Liver (tissue), 9 donors: ENCODE data around the gene LGALS4. TPM values are rescaled to one million over a fixed set of nuclear protein-coding genes. Genes with fewer than 3 reads are reported as not detected.
A peak's percentile ranks its signal among the peaks of the same experiment; 100 is the strongest.

Experiments used
- DNase-seq: peaks from one replicate; pipeline ENCODE4 v3.0.0-alpha.2; 2017; ENCODE audit warnings: low spot score
- H3K27ac ChIP-seq, 2 donors: one replicate each; pipeline ENCODE4 v1.7.0; 2013; ENCODE audit warnings: inconsistent platforms in 2 of 2, low read length in 2 of 2, control low read depth in 1 of 2, low read depth in 1 of 2, mild to moderate bottlenecking in 1 of 2
- H3K27me3 ChIP-seq, 4 donors: one replicate each; pipeline versions ENCODE4 v1.6.1 to v1.7.0; 2013; ENCODE audit warnings: low read length in 3 of 4, inconsistent platforms in 1 of 4, mild to moderate bottlenecking in 1 of 4, moderate library complexity in 1 of 4; ENCODE audit not compliant: control insufficient read depth in 4 of 4, insufficient read depth in 4 of 4
- H3K36me3 ChIP-seq, 4 donors: one replicate each; pipeline versions ENCODE4 v1.6.1 to v1.7.0; 2013; ENCODE audit warnings: low read length in 3 of 4, mild to moderate bottlenecking in 3 of 4, low read depth in 1 of 4, moderate library complexity in 1 of 4; ENCODE audit not compliant: control insufficient read depth in 4 of 4, insufficient read depth in 3 of 4
- H3K4me1 ChIP-seq, 4 donors: one replicate each; pipeline versions ENCODE4 v1.6.1 to v1.7.0; 2013; ENCODE audit warnings: low read length in 3 of 4, mild to moderate bottlenecking in 3 of 4, moderate library complexity in 1 of 4; ENCODE audit not compliant: control insufficient read depth in 4 of 4, insufficient read depth in 4 of 4
- H3K4me3 ChIP-seq, 3 donors: one replicate each; pipeline versions ENCODE4 v1.6.1 to v1.7.0; 2013; ENCODE audit warnings: low read length in 3 of 3, control low read depth in 1 of 3, low read depth in 1 of 3, mild to moderate bottlenecking in 1 of 3
- H3K9ac ChIP-seq, 2 donors: one replicate each; pipeline ENCODE4 v1.7.0; 2013; ENCODE audit warnings: low read length in 2 of 2, mild to moderate bottlenecking in 2 of 2, moderate library complexity in 2 of 2, control low read depth in 1 of 2, low read depth in 1 of 2
- H3K9me3 ChIP-seq, 4 donors: one replicate each; pipeline versions ENCODE4 v1.6.1 to v1.7.0; 2013; ENCODE audit warnings: low read length in 3 of 4; ENCODE audit not compliant: control insufficient read depth in 4 of 4
- EGR1 ChIP-seq, 2 donors: IDR thresholded peaks; 2 replicates each; pipeline ENCODE4 v1.6.1; 2016 to 2018; ENCODE audit warnings: antibody characterized with exemption in 2 of 2, low read depth in 2 of 2
- FOXA1 ChIP-seq: IDR thresholded peaks from 2 replicates; pipeline ENCODE4 v1.6.1; 2016; ENCODE audit warnings: antibody characterized with exemption
- FOXA2 ChIP-seq: IDR thresholded peaks from 2 replicates; pipeline ENCODE4 v1.6.1; 2016; ENCODE audit warnings: antibody characterized with exemption
- GABPA ChIP-seq, 2 donors: IDR thresholded peaks in 1 of 2; conservative IDR thresholded peaks in 1 of 2; 2 replicates each; pipeline ENCODE4 v1.6.1; 2016; ENCODE audit warnings: antibody characterized with exemption in 2 of 2, mild to moderate bottlenecking in 1 of 2, moderate library complexity in 1 of 2
- HNF4A ChIP-seq, 2 donors: conservative IDR thresholded peaks; 2 replicates each; pipeline ENCODE4 v1.6.1; 2016; ENCODE audit warnings: antibody characterized with exemption in 2 of 2, mild to moderate bottlenecking in 2 of 2
- HNF4G ChIP-seq: IDR thresholded peaks from 2 replicates; pipeline ENCODE4 v1.6.1; 2016; ENCODE audit warnings: antibody characterized with exemption
- JUND ChIP-seq, 2 donors: IDR thresholded peaks; 2 replicates each; pipeline ENCODE4 v1.6.1; 2016; ENCODE audit warnings: antibody characterized with exemption in 2 of 2
- NR2F2 ChIP-seq: IDR thresholded peaks from 2 replicates; pipeline ENCODE4 v1.6.1; 2016; ENCODE audit warnings: antibody characterized with exemption
- RAD21 ChIP-seq, 2 donors: IDR thresholded peaks; 2 replicates each; pipeline ENCODE4 v1.6.1; 2016; ENCODE audit warnings: antibody characterized with exemption in 2 of 2, mild to moderate bottlenecking in 2 of 2
- RXRA ChIP-seq, 2 donors: IDR thresholded peaks; 2 replicates each; pipeline ENCODE4 v1.6.1; 2017 to 2018; ENCODE audit warnings: antibody characterized with exemption in 2 of 2, mild to moderate bottlenecking in 1 of 2
- SP1 ChIP-seq: IDR thresholded peaks from 2 replicates; pipeline ENCODE4 v1.6.1; 2018; ENCODE audit warnings: antibody characterized with exemption, mild to moderate bottlenecking
- TAF1 ChIP-seq: conservative IDR thresholded peaks from 2 replicates; pipeline ENCODE4 v1.6.1; 2016; ENCODE audit warnings: antibody characterized with exemption, mild to moderate bottlenecking
- YY1 ChIP-seq: IDR thresholded peaks from 2 replicates; pipeline ENCODE4 v1.6.1; 2016; ENCODE audit warnings: antibody characterized with exemption, mild to moderate bottlenecking
- whole genome bisulfite sequencing: extraction: QIAGEN DNeasy Blood & Tissue Kit; methylation state at CpG from one replicate; pipeline ENCODE4 v1.1.7; 2013; 5-methylcytosine and 5-hydroxymethylcytosine counted together
- polyA plus RNA-seq, 2 donors: library from polyadenylated mRNA; stranded (reverse) in 1 of 2; unstranded in 1 of 2; fragments of 200-250 nt in 1 of 2; fragments of >200 nt in 1 of 2; fragmentation: Nextera tagmentation in 1 of 2; extraction: Ambion mirVana in 1 of 2; gene quantifications; one replicate each; pipeline versions ENCODE4 v1.2.1 to v1.2.3, GENCODE V29; 2013 to 2015
- total RNA-seq, 2 donors: library from RNA; depleted of rRNA; stranded (reverse); fragments of >200 nt; gene quantifications; one replicate each; pipeline ENCODE4 v1.2.3, GENCODE V29; 2014
- TF ChIP-seq, protein P1 (sequence below): IDR thresholded peaks from 2 replicates; pipeline ENCODE4 v1.6.1; 2016; ENCODE audit warnings: antibody characterized with exemption
- TF ChIP-seq, protein P2 (sequence below): IDR thresholded peaks from 2 replicates; pipeline ENCODE4 v1.6.1; 2016; ENCODE audit warnings: antibody characterized with exemption
- TF ChIP-seq, protein P3 (sequence below): IDR thresholded peaks from 2 replicates; pipeline ENCODE4 v1.6.1; 2016; ENCODE audit warnings: antibody characterized with exemption
- TF ChIP-seq, protein P4 (sequence below): fragments of 150-350 bp; IDR thresholded peaks from 2 replicates; pipeline ENCODE4 v1.5.1; 2017; ENCODE audit warnings: improper control_type of control experiment, low read depth, low read length; ENCODE audit not compliant: missing input control
- TF ChIP-seq, protein P5 (sequence below): IDR thresholded peaks from 2 replicates; pipeline ENCODE4 v1.6.1; 2016; ENCODE audit warnings: antibody characterized with exemption, mild to moderate bottlenecking
- donor health status: healthy.
- donor health status: healthy.
- donor health status: healthy.
- donor health status: healthy.
- donor health status: healthy.

The LGALS4 gene
- total and polyA plus RNA-seq, 4 donors, result 0.42 to 40.6 (median 12.1) TPM

DNA sequence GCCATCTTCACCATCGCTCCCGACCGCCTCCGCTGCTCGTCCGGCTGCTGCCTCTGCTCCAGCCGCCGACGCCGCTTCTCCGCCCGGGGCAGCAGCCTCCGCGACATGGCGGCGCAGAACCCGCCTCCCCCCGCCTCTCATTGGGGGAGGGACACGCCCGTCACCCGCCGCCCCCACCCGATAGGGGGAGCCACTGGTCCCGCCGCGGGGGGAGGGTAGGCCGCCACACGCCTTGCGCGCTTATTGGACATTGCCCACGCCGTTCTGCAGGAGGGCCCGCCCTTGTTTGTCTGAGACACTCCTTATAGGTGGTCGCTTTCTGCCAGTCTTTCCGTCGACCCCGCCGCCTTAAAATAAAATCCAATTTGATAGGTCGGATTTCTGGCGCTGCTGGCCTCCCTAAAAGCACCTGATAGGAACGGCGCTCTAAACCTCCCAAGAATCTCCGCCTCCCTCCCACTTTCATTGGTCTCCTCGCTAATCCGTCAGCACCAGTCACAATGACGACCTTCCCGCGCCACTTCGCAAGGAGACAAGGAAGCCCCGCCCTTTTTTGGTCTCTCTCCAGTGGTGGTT is 37.2 kb upstream of the LGALS4 start, which contains the start of gene HNRNPL:
HNRNPL (minus strand) TSS at position 127 of the 576 bp plus-strand sequence; CDS start at position 107, 20 bp downstream.
- DNase-seq, result peak; percentile 99
- Histone ChIP-seq H3K9ac (peak within 1 kb of the TSS; percentile 84 to 100), H3K36me3 (peaks cover 8 to 21% (median 20%) of the 10 kb centered on the region in 4 donors), H3K4me3 (peak within 1 kb of the TSS; percentile 74 to 94 (median 93)), H3K4me1 (peaks cover 5 to 45% (median 33%) of the 10 kb centered on the region in 4 donors), H3K27me3 (no peaks in the 10 kb centered on the region), H3K27ac (peak within 1 kb of the TSS; percentile 100), H3K9me3 (no peaks in the 10 kb centered on the region)
- under 1% methylated on average over 50 of the region's 50 CpGs for WGBS
- TF ChIP-seq YY1, result no peak
- TF ChIP-seq, protein P1, sequence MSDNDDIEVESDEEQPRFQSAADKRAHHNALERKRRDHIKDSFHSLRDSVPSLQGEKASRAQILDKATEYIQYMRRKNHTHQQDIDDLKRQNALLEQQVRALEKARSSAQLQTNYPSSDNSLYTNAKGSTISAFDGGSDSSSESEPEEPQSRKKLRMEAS, result no peak
- TF ChIP-seq, protein P2, sequence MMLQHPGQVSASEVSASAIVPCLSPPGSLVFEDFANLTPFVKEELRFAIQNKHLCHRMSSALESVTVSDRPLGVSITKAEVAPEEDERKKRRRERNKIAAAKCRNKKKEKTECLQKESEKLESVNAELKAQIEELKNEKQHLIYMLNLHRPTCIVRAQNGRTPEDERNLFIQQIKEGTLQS, result no peak
- peak in 1 of 2 donors; percentile 41 for TF ChIP-seq RXRA (IDR thresholded peaks at IDR 0.05)
- peak in 1 of 2 donors; percentile 36 for TF ChIP-seq HNF4A (conservative IDR thresholded peaks at IDR 0.05)
- peak in 1 of 2 donors; percentile 86 for TF ChIP-seq GABPA (IDR thresholded peaks at IDR 0.05 in 1 of 2, conservative IDR thresholded peaks at IDR 0.05 in 1 of 2)
- TF ChIP-seq EGR1 (IDR thresholded peaks at IDR 0.05; ENCODE audit: low read depth in 2 of 2), result no peak
- TF ChIP-seq RAD21 (IDR thresholded peaks at IDR 0.05), result no peak
- no peak for TF ChIP-seq HNF4G
- TF ChIP-seq NR2F2, result no peak
- TF ChIP-seq, protein P3, sequence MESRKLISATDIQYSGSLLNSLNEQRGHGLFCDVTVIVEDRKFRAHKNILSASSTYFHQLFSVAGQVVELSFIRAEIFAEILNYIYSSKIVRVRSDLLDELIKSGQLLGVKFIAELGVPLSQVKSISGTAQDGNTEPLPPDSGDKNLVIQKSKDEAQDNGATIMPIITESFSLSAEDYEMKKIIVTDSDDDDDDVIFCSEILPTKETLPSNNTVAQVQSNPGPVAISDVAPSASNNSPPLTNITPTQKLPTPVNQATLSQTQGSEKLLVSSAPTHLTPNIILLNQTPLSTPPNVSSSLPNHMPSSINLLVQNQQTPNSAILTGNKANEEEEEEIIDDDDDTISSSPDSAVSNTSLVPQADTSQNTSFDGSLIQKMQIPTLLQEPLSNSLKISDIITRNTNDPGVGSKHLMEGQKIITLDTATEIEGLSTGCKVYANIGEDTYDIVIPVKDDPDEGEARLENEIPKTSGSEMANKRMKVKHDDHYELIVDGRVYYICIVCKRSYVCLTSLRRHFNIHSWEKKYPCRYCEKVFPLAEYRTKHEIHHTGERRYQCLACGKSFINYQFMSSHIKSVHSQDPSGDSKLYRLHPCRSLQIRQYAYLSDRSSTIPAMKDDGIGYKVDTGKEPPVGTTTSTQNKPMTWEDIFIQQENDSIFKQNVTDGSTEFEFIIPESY, result no peak
- peak; percentile 11 to 14 for TF ChIP-seq JUND (IDR thresholded peaks at IDR 0.05)
- TF ChIP-seq TAF1, result peak; percentile 28
- TF ChIP-seq, protein P4, sequence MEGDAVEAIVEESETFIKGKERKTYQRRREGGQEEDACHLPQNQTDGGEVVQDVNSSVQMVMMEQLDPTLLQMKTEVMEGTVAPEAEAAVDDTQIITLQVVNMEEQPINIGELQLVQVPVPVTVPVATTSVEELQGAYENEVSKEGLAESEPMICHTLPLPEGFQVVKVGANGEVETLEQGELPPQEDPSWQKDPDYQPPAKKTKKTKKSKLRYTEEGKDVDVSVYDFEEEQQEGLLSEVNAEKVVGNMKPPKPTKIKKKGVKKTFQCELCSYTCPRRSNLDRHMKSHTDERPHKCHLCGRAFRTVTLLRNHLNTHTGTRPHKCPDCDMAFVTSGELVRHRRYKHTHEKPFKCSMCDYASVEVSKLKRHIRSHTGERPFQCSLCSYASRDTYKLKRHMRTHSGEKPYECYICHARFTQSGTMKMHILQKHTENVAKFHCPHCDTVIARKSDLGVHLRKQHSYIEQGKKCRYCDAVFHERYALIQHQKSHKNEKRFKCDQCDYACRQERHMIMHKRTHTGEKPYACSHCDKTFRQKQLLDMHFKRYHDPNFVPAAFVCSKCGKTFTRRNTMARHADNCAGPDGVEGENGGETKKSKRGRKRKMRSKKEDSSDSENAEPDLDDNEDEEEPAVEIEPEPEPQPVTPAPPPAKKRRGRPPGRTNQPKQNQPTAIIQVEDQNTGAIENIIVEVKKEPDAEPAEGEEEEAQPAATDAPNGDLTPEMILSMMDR, result peak; percentile 49
- TF ChIP-seq, protein P5, sequence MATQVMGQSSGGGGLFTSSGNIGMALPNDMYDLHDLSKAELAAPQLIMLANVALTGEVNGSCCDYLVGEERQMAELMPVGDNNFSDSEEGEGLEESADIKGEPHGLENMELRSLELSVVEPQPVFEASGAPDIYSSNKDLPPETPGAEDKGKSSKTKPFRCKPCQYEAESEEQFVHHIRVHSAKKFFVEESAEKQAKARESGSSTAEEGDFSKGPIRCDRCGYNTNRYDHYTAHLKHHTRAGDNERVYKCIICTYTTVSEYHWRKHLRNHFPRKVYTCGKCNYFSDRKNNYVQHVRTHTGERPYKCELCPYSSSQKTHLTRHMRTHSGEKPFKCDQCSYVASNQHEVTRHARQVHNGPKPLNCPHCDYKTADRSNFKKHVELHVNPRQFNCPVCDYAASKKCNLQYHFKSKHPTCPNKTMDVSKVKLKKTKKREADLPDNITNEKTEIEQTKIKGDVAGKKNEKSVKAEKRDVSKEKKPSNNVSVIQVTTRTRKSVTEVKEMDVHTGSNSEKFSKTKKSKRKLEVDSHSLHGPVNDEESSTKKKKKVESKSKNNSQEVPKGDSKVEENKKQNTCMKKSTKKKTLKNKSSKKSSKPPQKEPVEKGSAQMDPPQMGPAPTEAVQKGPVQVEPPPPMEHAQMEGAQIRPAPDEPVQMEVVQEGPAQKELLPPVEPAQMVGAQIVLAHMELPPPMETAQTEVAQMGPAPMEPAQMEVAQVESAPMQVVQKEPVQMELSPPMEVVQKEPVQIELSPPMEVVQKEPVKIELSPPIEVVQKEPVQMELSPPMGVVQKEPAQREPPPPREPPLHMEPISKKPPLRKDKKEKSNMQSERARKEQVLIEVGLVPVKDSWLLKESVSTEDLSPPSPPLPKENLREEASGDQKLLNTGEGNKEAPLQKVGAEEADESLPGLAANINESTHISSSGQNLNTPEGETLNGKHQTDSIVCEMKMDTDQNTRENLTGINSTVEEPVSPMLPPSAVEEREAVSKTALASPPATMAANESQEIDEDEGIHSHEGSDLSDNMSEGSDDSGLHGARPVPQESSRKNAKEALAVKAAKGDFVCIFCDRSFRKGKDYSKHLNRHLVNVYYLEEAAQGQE, result peak; percentile 7
- TF ChIP-seq FOXA1, result no peak
- TF ChIP-seq FOXA2, result peak; percentile 21
- TF ChIP-seq SP1, result peak; percentile 98
